ENCODE data around the gene PCOLCE2.

PCOLCE2 gene

GRCh38 chr3:142913432-142913831, 24.5 kb upstream of the PCOLCE2 start:
- Histone ChIP-seq H3K4me1 (ENCODE audit: insufficient read depth, low read length) (no peaks in the 10 kb centered on the region), H3K36me3 (ENCODE audit: insufficient read depth, low read length) (no peaks in the 10 kb centered on the region), H3K9me3 (ENCODE audit: control insufficient read depth, insufficient read depth, low read length) (no peaks in the 10 kb centered on the region), H3K9ac (ENCODE audit: low read depth, low read length) (no peak overlapping the region)

- H3K9me3 ChIP-seq (ENCODE audit: control insufficient read depth, insufficient read depth, low read length) = no peaks in the 10 kb centered on the region
- no peak overlapping the region for H3K9ac ChIP-seq (ENCODE audit: low read depth, low read length)
- H3K4me1 ChIP-seq (ENCODE audit: insufficient read depth, low read length) = no peaks in the 10 kb centered on the region
- no peaks in the 10 kb centered on the region for H3K36me3 ChIP-seq (ENCODE audit: insufficient read depth, low read length)
Measured at GRCh38 chr3:142912402-142913172, 23.7 kb upstream of the PCOLCE2 start.

GRCh38 chr3:142910280-142910679, 21.4 kb upstream of the PCOLCE2 start:
- Histone ChIP-seq H3K36me3 (ENCODE audit: insufficient read depth, low read length) (no peaks in the 10 kb centered on the region), H3K4me1 (ENCODE audit: insufficient read depth, low read length) (no peaks in the 10 kb centered on the region), H3K9me3 (ENCODE audit: control insufficient read depth, insufficient read depth, low read length) (no peaks in the 10 kb centered on the region), H3K9ac (ENCODE audit: low read depth, low read length) (no peak overlapping the region)

- Histone ChIP-seq H3K9ac (ENCODE audit: low read depth, low read length) (no peak overlapping the region), H3K4me1 (ENCODE audit: insufficient read depth, low read length) (no peaks in the 10 kb centered on the region; the same call in 1 of the 2 replicates), H3K9me3 (ENCODE audit: control insufficient read depth, insufficient read depth, low read length) (no peaks in the 10 kb centered on the region), H3K36me3 (ENCODE audit: insufficient read depth, low read length) (no peaks in the 10 kb centered on the region)
Measured at GRCh38 chr3:142909282-142909681, 20.4 kb upstream of the PCOLCE2 start.

- no peaks in the 10 kb centered on the region for H3K36me3 ChIP-seq (ENCODE audit: insufficient read depth, low read length)
- H3K4me1 ChIP-seq (ENCODE audit: insufficient read depth, low read length) = no peaks in the 10 kb centered on the region; the same call in 1 of the 2 replicates
- no peak overlapping the region for H3K9ac ChIP-seq (ENCODE audit: low read depth, low read length)
- no peaks in the 10 kb centered on the region for H3K9me3 ChIP-seq (ENCODE audit: control insufficient read depth, insufficient read depth, low read length)
Measured at GRCh38 chr3:142907996-142908395, 19.1 kb upstream of the PCOLCE2 start.

GRCh38 chr3:142904639-142905436, 16.0 kb upstream of the PCOLCE2 start:
- no peak overlapping the region for H3K9ac ChIP-seq (ENCODE audit: low read depth, low read length)
- no peaks in the 10 kb centered on the region for H3K9me3 ChIP-seq (ENCODE audit: control insufficient read depth, insufficient read depth, low read length)
- no peaks in the 10 kb centered on the region; the same call in 1 of the 2 replicates for H3K4me1 ChIP-seq (ENCODE audit: insufficient read depth, low read length)
- no peaks in the 10 kb centered on the region for H3K36me3 ChIP-seq (ENCODE audit: insufficient read depth, low read length)

GRCh38 chr3:142902356-142902755, 13.5 kb upstream of the PCOLCE2 start:
- no peaks in the 10 kb centered on the region for H3K9me3 ChIP-seq (ENCODE audit: control insufficient read depth, insufficient read depth, low read length)
- H3K4me1 ChIP-seq (ENCODE audit: insufficient read depth, low read length) = no peaks in the 10 kb centered on the region; the same call in 1 of the 2 replicates
- H3K9ac ChIP-seq (ENCODE audit: low read depth, low read length) = no peak overlapping the region
- no peaks in the 10 kb centered on the region for H3K36me3 ChIP-seq (ENCODE audit: insufficient read depth, low read length)

- Histone ChIP-seq H3K9me3 (ENCODE audit: control insufficient read depth, insufficient read depth, low read length) (no peaks in the 10 kb centered on the region), H3K4me1 (ENCODE audit: insufficient read depth, low read length) (no peaks in the 10 kb centered on the region), H3K36me3 (ENCODE audit: insufficient read depth, low read length) (no peaks in the 10 kb centered on the region), H3K9ac (ENCODE audit: low read depth, low read length) (no peak overlapping the region)
Measured at GRCh38 chr3:142898346-142899213, 9.7 kb upstream of the PCOLCE2 start.

- Histone ChIP-seq H3K36me3 (ENCODE audit: insufficient read depth, low read length) (no peaks in the 10 kb centered on the region), H3K9me3 (ENCODE audit: control insufficient read depth, insufficient read depth, low read length) (no peaks in the 10 kb centered on the region), H3K9ac (ENCODE audit: low read depth, low read length) (no peak overlapping the region), H3K4me1 (ENCODE audit: insufficient read depth, low read length) (no peaks in the 10 kb centered on the region)
Measured at GRCh38 chr3:142897807-142898206, 8.9 kb upstream of the PCOLCE2 start.

GRCh38 chr3:142896996-142897395, 8.1 kb upstream of the PCOLCE2 start:
- no peaks in the 10 kb centered on the region for H3K36me3 ChIP-seq (ENCODE audit: insufficient read depth, low read length)
- no peak overlapping the region for H3K9ac ChIP-seq (ENCODE audit: low read depth, low read length)
- no peaks in the 10 kb centered on the region for H3K9me3 ChIP-seq (ENCODE audit: control insufficient read depth, insufficient read depth, low read length)
- H3K4me1 ChIP-seq (ENCODE audit: insufficient read depth, low read length) = no peaks in the 10 kb centered on the region

GRCh38 chr3:142896201-142896755, 7.4 kb upstream of the PCOLCE2 start:
- Histone ChIP-seq H3K4me1 (ENCODE audit: insufficient read depth, low read length) (no peaks in the 10 kb centered on the region), H3K9me3 (ENCODE audit: control insufficient read depth, insufficient read depth, low read length) (no peaks in the 10 kb centered on the region), H3K36me3 (ENCODE audit: insufficient read depth, low read length) (no peaks in the 10 kb centered on the region), H3K9ac (ENCODE audit: low read depth, low read length) (no peak overlapping the region)

GRCh38 chr3:142894493-142894892, 5.6 kb upstream of the PCOLCE2 start:
- H3K9me3 ChIP-seq (ENCODE audit: control insufficient read depth, insufficient read depth, low read length) = no peaks in the 10 kb centered on the region

GRCh38 chr3:142892714-142893113, 3.8 kb upstream of the PCOLCE2 start:
- Histone ChIP-seq H3K36me3 (ENCODE audit: insufficient read depth, low read length) (no peaks in the 10 kb centered on the region), H3K9ac (ENCODE audit: low read depth, low read length) (no peak overlapping the region), H3K9me3 (ENCODE audit: control insufficient read depth, insufficient read depth, low read length) (no peaks in the 10 kb centered on the region), H3K4me1 (ENCODE audit: insufficient read depth, low read length) (no peaks in the 10 kb centered on the region)

More at GRCh38 chr3:142894493-142894892, 5.6 kb upstream of the PCOLCE2 start:
- H3K36me3 ChIP-seq (ENCODE audit: insufficient read depth, low read length) = no peaks in the 10 kb centered on the region
- H3K9ac ChIP-seq (ENCODE audit: low read depth, low read length) = no peak overlapping the region
- no peaks in the 10 kb centered on the region for H3K4me1 ChIP-seq (ENCODE audit: insufficient read depth, low read length)

- no peaks in the 10 kb centered on the region for H3K9me3 ChIP-seq (ENCODE audit: control insufficient read depth, insufficient read depth, low read length)
- H3K4me1 ChIP-seq (ENCODE audit: insufficient read depth, low read length) = no peaks in the 10 kb centered on the region
- H3K9ac ChIP-seq (ENCODE audit: low read depth, low read length) = no peak overlapping the region
- H3K36me3 ChIP-seq (ENCODE audit: insufficient read depth, low read length) = no peaks in the 10 kb centered on the region
Measured at GRCh38 chr3:142890592-142890991, 1.7 kb upstream of the PCOLCE2 start.
